Measurements from ENCODE around the gene EFNA5.
A peak's percentile ranks its signal among the peaks of the same experiment; 100 is the strongest.

The EFNA5 gene

DNA sequence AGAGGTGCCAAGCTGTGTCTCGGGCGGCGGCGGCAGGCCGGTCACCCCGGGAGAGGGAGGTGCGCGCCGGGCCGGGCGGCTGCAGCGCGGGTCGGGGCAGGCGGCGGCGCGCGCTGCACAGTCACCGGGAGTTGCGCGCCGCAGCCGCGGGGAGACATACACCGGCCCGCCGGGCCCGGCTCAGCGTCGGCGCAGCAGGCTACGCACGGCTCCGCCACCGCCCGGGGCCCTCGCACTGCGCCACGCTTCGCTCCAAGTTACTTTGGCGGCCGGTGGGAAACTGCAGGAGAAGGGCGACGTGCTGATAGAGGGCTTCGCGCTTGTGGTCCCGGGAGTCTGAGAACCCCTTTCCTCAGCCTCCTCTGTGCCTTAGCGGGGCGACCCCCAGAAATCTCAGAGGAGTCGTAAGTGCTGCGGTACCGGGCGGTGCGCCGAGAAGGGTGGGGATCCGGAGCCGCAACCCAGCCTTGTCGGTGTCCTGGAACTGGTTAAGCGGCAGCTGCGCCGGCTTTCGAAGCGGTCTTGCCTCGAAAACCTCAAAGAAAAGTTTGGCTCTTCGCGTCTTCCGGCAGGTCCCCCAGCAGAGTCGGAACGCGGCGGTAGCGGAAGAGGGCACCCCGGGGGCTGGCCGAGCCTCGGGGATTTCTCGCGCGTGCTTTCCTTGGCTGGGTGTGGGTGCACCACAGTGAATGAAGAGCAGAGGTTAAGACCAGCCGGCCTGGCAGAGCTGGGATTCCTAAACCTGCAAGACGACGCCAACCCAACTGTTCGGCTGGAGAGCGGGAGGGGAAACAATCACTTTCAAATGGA, at the start of gene EFNA5:
EFNA5 (minus strand) TSS at position 6 of the 810 bp plus-strand sequence.
- peak; percentile 4 for DNase-seq

DNA sequence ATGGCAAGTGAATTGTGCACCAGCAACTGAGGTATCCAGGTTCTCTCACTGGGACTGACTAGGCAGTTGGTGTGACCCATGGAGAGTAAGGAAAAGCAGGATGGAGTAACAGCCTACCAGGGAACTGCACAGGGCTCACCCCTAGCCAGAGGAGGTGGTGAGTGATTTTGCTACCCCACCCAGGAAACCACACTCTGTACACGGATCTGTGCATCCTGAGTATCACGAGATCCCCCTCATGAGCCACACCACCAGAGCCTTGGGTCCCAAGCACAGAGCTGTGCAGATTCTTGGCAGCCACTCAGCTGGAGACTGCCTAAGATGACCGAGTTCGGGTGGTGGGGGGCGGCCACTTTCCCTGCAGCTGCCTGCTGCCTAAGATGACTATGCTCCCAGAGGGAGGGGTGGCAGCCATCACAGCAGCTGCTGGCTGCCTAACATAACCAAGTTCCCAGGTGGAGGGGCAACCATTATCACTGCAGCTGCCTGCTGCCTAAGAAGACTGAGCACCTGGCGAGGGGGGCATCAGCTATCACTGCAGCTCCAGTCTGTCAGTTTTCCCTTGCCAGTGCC, 48.4 kb upstream of the EFNA5 start:
- DNase-seq, result no peak

DNA sequence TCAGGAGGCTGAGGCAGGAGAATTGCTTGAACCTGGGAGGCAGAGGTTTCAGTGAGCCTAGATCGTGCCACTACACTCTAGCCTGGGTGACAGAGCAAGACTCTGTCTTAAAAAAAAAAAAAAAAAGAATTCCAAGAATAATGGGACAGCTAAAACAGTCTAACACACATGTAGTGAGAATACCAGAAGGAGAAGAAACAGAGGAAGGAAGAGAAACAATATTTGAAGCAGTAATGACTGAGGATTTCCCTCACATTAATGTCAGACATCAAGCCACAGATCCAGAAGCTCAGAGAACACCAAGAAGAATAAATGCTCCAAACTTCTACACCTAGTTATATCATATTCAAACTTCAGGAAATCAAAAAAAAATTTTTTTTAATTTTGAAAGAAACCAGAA, 47.1 kb upstream of the EFNA5 start:
- no peak for DNase-seq

DNA sequence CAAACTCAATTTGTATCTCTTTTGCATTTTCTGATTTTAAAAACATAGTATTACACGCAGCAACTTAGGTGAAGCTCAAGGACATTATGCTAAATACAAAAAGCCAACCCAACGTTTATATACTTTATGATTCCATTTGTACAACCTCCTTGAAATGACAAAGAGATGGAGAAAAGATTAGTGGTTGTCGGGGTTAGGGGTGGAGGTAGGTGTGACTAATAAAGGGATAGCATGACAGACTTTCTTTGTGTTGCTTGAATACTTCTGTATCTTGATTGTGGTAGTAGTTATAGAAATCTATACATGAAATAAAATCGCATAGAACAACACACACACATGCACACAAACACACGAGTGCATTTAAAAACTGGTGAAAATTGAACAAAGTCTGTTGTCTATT, 42.5 kb upstream of the EFNA5 start:
- DNase-seq, result no peak

DNA sequence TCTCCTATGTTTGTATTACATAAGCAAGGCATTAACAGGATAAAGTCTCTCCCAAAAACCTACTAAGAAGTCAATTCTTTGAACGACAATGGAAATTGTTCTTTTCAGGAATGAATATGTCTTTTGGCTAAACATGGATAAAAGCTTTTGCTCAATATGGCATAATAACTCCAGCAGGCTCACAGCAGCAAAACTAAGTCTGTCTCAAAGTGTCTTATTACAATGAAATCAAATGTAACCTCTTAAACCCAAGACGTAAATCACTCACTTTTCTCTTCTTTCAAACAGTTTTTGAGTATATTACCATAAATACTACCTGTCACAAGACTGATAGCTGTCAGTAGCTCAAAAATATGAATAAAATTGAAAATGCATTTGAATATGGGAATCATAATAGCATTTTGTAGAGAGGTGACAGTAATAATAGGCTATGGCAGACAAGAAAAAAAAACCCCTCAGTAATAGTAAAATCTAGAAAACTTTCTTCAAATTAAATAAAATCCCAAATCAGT, 41.7 kb upstream of the EFNA5 start:
- no peak for DNase-seq

DNA sequence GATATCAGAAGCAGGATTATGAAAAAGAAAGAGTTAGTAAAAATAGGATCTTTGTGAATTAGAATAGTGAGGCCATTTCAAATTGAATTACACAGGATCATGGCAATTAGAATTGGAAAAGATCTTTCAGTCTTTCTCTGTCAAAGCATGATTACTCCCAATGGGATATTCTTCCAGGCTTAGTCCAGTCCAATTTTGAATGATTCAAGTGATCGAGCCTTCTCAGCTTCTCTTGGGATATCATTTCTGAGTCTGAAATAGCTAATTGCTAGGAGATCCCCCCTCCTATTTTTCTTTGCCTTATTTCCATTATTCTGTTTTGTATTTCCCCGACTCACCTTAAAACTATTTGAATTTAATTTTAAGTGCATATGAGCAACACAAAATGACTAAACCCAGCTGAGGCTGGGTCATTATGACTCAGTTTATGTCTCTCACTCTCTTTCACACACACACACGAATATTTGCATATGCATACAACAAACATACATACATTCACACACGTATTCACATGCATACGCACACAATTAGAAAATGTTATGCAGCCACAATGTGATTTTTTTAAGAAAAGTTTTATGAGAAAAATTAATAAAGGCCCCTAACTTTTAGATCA, 34.8 kb upstream of the EFNA5 start:
- DNase-seq, result no peak

DNA sequence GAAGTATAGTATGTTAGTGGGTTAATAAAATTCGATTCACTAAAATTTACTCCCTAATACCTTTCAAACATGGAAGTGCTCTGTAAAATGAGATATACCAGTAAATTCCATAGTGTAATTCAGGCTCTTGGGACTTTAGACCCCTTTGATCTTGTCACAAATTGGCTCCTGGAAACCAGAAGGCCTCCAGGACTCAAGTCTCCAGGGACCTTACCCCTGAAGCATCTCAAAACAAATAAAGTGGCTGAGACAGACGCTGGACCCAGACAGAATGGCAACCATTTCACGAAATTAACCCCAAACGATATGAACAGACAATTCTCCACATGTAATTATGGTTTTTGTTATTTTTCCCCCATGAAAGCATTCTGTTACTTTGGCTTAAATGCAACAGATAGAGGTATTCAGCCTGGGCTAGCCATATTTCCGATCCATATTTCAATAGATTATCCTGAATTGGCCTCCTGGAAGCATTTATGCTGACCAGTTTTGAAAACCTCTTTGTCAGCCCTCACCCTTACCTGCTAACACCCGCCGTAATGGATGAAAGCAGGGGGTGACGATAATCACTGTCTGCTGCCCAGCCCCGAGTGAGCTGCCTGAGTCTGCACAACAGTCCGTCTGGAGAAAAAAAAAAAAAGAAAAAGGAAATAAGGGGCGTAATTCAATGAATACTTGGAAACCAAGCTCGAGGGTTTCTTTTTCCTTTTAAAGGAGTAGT, 34.1 kb upstream of the EFNA5 start:
- DNase-seq, result no peak

DNA sequence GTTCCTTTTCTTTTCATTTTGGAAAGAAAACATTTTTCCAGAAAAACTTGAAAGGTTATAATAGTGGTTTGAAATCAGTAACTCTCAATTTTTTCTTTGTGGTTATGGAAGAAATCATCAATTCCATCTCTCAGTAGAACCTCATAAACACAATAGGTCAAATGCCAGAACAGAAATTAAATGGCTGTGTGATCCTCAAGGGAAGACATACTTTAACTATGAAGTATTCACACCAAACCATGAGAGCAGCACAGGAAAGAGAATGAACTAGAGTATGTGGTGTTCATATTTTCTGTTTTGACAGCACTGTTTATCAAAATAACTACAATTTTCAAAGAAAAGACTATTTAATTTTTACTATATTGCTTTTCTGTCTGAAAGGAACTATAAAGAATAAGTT, 29.7 kb upstream of the EFNA5 start:
- no peak for DNase-seq

DNA sequence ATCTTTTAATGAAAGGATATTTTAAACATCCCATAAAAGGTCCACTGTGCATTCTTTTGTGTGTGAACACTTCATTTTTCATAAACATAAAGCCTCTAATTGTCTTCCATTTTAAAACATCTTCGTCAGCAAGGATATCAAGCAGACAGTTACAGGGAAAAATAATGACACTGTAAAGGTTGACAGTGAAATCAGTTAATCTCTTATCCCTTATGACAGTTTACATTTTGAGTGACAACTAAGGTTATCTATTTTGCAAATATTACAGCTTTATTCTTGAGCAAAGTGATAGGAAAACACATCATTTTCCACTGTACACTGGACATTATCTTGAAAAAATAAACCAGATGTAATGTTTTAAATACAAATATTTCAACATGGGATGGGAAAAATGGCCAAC, 28.7 kb upstream of the EFNA5 start:
- DNase-seq, result no peak

DNA sequence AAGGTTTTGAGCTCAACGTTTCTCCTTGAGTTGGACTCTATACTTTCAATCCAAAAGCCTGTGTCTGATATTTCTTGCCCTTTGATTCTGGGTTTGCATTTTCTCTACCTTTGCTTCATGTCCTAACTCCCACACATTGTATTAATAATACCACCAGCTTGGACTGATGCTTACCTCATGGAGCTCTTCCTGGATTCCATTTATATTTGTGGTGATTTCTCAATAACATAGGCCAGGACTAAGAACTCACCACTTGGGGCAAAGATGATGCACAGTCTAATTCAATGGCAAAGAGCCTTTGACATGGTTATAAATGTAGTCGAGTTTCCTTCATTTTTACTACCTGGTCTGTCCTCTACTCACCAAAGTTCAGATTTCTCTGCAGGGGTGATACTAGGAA, 27.5 kb upstream of the EFNA5 start:
- DNase-seq, result no peak

DNA sequence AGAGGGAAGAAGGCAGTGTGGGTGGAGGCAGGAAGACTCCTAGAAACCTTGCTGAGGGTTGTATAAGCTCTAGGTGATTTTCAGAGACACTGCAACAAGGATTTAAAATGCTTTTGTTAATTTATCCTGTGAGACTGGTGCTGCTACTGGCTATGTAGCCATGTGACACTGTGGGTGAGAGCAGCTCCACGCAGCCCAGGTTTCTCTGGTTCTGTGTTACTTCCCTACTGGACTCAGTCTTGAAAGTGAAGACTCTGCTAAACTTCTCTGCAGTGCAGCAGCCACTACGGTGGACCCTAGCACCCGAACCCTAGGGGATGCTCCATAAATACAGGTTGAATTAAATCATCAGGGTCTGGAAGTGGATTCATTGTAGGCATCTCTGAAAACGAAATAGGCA, 25.8 kb upstream of the EFNA5 start:
- no peak for DNase-seq

DNA sequence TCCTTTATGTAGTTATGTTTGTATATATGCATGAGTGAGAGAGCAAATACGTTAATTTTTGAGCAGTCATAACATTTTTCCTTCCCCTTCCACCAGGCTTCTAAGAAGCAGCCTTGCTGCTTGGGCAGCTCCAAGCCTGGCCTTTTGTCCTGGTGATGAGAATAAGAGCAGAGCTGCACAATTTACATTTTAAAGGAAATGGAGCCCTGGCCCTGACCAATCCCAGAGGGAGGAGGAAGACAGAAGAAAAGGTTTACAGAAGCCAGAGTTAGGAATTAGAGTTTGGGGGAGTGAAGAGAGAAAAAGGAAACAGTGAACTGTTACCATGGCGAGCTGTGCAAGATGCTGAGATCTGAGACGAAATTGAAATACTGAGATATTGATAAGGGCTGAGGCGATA, 25.3 kb upstream of the EFNA5 start:
- no peak for DNase-seq

DNA sequence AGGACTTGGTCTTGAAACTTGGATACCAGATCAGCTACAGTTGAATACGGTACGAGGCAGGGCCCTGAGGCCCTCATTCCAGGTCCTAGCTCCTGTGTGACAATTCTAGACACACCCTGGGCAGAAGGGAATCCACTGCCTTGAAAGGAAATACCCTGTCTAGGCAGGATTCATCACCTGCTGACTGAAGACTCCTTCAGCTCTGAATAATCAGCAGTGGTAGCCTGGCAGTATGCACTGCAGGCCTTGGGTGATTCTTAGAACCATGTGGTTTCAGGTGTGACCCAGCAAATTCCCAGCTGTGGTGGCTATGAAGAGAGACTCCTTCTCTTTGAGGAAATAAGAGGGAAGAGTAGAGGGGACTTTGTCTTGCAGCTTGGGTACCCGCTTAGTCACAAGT, 17.2 kb upstream of the EFNA5 start:
- no peak for DNase-seq

DNA sequence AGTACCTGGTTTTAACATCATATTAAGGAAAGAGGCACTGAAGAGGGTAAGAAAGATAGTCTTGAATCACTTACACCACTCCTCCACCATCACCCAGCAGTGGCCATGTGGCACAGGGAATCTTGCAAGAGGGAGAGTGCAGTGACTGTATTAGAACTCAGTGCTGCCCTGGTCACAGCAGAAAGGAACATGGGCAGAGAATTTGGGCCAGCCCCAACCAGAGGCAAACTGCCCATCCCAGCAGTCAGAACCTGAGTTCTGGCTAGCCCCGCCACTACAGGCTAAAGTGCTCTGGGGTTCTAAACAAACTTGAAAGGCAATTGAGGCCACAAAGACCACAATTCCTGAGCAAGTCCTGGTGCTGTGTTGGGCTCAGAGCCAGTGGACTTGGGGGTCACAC, 16.7 kb upstream of the EFNA5 start:
- DNase-seq, result no peak

DNA sequence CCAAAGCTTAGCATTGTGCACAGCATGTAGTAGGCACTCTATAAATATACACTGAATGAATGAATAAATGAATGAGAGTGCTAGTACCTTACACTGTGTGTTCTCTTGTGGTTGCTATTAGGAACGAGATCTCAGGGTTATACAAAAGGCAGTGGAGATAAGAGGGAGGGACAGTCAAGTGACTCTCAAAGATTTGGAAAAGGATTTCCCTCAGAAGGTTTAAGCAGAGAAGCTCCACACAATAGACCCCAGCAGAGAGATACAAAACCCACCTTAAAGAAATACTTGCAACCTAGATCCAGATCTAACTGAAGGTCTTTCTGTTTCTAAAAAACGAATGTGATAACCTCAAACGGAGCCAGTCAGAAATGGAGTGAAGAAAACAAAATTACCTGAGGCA, 11.8 kb upstream of the EFNA5 start:
- no peak for DNase-seq

DNA sequence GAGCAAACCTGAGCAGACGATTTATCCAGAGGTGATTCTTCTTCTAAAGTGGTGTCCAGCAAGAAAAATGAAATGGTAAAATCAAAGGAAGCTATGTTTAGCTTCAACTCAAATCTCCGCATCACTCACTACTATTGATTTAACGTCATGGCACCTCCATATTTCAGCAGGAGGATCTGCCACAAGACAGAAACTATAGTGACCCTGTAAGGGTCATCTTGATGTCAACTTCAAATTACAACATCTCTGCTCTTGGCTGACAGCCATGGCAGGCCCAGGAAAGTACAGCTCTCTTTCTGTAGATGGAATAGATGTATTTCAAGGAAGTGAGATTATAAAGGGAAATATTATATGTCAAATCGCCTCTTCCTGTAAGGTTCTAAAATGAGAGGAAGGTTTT, 10.1 kb upstream of the EFNA5 start:
- no peak for DNase-seq

DNA sequence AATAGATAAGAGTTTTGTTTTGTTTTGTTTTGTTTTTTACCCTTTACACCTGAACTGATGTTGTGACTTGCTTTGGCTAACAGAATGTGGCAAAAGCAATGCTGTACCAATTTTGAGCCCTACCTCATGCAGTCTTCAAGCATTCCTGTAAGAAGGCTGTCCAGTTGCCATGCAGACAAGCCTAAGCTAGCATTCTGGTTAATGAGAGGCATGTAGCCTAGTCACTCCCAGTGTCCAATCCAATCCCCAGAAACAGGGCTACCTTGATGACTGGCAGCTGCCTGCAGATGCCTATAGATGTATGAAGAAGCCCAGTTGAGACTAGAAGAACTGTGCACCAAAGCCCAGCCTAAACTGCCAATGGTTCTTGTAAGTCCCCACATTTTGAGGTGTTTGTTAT, 9.4 kb upstream of the EFNA5 start:
- DNase-seq, result no peak

DNA sequence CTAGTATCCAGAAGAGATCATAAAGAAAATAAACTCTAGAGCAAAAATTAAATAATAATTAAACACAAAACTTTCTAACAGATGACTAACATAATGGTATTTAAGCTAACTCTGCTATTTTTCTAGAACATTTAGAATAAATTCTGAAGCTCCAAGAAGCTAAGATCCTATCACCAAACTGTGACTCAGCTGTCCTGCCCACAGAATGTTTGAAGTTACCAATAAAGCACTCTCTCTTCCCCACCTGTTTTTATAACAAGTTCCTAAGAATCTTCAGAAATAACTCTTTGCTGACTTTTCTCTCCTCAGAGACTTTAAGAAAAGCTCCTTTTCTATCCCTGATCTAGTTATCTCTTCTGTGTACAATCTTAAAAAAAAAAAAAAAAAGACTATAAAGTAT, 6.0 kb upstream of the EFNA5 start:
- no peak for DNase-seq

DNA sequence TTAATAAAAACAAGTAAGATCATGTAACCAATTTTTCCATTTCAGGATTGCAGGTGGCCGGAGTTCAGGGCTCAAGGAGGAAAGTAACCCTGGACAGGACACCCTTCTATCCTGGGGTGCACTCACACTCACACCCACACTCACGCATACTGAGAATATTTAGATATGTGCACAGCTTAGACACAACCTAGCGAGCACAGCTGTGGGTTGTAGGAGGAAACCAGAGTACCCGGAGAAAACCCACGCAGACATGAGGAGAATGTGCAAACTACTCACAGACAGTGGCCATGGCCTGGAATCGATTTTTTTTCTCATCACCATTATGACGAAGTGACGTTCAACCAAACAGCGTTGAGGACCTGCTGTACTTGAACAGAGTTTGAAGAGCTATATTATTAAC, 4.5 kb upstream of the EFNA5 start:
- DNase-seq, result no peak

DNA sequence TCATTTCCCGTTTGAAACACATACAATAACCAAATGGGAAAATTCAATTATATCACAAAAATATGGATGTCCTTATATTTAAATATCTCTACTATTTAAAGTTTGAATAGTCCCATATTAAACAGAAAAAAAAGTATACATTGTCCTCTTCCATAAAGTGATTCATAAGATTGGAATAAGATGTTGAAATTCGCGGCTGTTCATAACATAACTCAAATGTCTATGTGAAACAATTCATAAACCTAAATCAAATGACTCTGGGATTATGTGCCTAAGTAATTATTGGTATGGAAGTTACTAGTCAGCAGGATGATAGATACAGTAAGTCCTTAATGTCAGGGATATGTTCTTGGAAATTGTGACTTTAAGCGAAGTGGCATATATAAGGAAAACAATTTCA, 3.9 kb upstream of the EFNA5 start:
- DNase-seq, result no peak

DNA sequence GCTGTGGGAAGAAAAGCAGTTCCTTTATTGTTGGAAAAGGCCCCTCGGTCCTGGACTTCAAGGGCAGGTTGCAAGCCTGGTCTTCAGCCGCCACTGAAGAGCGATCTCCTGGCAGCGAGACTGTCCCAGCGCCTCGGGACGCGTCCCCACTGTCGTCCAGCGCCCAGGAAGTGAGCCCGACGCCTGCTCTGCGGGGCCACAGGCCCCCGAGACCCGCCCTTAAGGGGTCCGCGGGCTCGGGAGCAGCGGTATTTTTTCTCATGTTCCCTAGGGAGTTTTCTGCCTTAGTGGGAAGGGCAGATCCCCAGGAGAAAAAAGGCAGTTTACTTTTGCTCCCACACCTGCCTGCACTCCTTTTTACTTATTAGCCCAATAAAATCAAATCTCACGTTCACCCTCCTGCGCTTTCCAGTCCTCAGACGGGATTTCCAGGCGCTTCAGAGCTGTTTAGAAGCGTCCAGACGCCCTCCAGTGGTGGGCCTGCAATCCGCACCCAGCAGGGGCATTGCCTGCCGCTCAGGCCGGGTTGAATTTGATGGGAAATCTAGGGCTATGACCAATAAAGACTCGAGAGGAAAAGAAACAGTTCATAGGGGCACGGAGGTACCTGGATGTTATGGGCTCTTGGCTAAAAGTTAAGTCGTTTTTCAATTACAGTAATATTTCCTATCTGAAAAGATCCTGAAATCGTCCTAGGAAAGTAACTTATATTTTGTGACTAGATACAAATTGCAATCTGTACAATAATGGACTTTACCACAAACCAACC, 2.8 kb upstream of the EFNA5 start:
- peak; percentile 49 for DNase-seq

DNA sequence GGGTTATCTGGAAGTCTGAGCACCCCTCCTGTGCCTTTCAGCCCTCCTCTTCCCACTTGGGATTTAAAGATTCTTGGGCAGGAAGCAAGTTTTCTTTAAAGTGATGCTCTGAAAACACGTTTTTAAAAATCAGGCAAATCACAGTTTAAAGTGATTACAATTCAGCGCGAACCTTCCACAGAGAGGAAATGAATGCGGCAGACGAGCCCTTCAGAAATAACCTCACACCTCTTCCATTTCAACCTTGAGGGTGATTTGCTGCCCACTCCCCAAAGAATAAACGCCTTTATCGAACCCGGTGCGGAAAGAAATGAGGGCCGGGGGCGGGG, 2.3 kb upstream of the EFNA5 start:
- DNase-seq, result no peak

Measured in stimulated activated naive CD4-positive, alpha-beta T cell treated with Interleukin-2 at 50 U/mL for 16 hours (primary cell).